ENCODE measurements around the gene ZNF568.

Gene ZNF568

DNA sequence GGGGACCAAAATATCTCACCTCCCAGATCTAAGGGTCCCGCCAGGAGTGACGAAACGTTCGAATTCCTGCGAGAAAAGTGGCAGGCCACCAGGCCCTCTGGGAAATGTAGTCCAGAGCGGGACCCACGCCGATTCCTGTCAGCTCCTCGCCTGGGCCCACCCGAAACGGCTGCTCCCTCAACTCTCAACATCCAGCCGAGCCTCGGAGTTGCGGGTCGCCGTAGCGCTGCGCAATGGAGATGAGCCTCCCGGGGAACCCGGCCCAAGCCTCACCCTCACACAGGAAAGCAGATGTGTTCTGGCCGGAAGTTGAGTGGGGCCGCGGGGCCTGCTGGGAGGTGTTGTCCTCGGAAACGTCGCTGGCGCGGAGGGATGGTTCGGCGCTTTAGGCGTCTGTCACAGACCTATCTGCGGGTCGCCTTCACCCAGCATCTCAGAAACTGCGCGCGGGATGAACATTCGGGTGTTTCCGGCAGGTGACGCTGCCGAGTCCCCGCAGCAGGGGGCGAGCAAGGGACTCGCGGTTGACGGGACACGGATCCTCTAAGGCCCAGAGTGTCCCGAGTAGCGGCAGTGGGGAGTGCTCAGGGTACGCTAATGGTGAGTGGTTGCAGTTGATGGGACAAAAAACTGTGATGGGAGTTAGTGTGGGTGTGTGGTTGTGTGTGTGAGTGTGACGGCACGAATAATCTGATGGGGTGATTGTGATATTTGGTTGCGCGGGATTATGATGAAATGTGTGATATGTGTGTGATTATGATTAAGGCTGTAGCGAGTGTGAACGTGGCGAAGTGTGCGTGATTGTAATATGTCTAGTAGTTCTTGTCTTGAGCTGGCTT is at the start of gene ZNF568, which contains the start of gene ZNF829:
Gene ZNF568, plus strand, starts transcription at position 341 of the 839 bp plus-strand sequence. CDS start 6,439 bp downstream, outside the sequence.
Gene ZNF829, minus strand, starts transcription at position 300 of the 839 bp plus-strand sequence. CDS start 1,124 bp downstream, outside the sequence.
- DNase-seq: peak; percentile 84 to 99 (median 93)
- intact Hi-C loops (cut with DNase I): loop anchor here (5.0 to 10.0 kb wide), 4 partner anchors 56 to 299 kb away; partner anchors contain the start of genes ZNF345, ZNF383, ZNF461 and ZNF585B

DNA sequence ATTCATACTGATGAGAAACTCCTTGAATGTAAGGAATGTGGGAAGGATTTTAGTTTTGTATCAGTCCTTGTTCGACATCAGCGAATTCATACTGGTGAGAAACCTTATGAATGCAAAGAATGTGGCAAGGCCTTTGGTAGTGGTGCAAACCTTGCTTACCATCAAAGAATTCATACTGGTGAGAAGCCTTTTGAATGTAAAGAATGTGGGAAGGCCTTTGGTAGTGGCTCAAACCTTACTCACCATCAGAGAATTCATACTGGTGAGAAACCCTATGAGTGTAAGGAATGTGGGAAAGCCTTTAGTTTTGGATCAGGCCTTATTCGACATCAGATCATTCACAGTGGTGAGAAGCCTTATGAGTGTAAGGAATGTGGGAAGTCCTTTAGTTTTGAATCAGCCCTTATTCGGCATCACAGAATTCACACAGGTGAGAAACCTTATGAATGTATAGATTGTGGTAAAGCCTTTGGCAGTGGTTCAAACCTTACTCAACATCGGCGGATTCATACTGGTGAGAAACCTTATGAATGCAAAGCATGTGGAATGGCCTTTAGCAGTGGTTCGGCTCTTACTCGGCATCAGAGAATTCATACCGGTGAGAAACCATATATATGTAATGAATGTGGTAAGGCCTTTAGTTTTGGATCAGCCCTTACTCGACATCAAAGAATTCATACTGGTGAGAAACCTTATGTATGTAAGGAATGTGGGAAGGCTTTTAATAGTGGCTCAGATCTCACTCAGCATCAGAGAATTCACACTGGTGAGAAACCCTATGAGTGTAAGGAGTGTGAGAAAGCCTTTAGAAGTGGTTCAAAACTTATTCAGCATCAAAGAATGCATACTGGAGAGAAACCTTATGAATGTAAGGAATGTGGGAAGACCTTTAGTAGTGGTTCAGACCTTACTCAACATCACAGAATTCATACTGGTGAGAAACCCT is 38.9 kb upstream of the ZNF568 start:
- DNase-seq: no peak
- intact Hi-C loops (cut with DNase I): no loop called here

DNA sequence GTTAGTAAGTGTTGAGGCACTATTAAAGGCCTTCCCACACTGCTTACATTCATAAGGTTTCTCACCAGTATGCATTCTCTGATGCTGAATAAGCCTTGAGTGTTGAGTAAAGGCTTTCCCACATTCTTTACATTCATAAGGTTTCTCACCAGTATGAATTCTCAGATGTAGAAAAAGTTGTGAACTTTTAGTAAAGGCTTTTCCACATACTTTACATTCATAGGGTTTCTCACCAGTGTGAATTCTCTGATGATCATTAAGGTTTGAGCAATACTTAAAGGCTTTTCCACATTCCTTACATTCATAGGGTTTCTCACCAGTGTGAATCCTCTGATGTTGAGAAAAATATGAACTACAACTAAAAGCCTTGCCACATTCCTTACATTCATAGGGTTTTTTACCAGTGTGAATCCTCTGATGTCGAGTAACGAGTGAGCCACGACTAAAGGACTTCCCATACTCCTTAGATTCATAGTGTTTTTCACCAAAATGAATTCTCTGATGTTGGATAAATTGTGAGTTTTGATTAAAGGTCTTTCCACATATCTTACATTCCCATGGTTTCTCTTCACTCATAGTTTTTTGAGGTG is 24.3 kb upstream of the ZNF568 start:
- DNase-seq: no peak
- intact Hi-C loops (cut with DNase I): no loop called here

DNA sequence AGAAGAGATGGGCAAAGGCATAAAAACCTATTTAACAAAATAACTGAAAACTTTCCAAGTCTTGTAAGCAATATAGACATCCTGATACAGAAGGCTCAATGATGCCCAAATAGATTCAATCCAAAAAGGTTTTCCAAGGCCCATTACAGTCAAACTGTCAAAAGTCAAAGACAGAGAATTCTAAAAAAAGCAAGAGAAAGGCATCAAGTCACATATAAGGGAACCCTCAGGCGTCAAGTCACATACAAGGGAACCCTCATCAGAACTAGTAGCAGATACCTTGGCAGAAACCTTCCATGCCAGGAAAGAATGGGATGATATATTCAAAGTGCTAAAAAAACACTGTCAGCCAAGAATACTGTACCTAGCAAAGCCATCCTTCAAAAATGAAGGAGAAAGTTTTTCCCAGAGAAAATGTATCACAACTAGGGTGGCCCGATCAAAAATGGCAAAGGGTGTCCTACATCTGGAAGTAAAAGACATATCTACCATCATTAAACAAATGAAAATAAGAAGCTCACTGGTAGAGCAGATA is 21.2 kb upstream of the ZNF568 start:
- DNase-seq: no peak
- intact Hi-C loops (cut with DNase I): no loop called here

DNA sequence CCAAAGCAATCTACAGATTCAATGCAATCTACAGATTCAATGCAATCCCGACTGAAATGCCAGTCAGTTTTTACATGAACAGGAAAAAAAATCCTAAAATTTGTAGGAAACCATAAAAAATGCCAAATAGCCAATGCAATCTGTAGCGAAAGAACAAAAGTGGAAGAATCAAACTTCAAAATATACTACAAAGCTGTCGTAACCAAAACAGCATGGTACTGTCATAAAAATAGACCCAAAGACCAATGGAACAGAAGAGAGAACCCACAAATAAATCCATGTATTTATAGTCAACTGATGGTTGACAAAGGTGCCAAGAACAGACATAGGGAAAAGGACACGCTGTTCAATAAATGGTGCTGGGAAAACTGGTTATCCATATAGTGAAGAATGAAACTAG is 17.7 kb upstream of the ZNF568 start:
- intact Hi-C loops (cut with DNase I): no loop called here
- no peak for DNase-seq

DNA sequence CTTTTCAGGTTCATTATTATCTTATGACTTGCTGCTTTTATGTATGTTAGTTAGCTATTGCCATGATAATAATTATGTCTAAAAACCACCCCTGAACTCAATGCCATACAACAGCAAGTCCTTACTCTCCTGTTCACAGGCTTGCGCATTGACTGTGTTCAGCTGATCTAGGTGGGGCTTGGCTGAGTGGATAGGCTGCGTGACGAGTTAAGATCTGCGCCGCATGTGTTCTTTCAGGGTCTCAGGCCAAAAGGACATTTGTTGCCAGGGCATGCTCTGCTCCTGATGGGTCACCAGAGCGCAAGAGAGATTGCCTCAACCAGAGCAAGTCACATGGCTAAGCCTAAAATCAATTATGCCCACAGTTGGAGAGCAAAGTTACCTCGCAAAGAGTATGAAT is 859 bp downstream of the ZNF568 start:
- intact Hi-C loops (cut with DNase I): loop anchor here (5.0 to 10.0 kb wide), 4 partner anchors 55 to 298 kb away; partner anchors contain the start of genes ZNF345, ZNF383, ZNF461 and ZNF585B
- peak in 4 of 10 donors; percentile 15 to 70 (median 24) for DNase-seq

DNA sequence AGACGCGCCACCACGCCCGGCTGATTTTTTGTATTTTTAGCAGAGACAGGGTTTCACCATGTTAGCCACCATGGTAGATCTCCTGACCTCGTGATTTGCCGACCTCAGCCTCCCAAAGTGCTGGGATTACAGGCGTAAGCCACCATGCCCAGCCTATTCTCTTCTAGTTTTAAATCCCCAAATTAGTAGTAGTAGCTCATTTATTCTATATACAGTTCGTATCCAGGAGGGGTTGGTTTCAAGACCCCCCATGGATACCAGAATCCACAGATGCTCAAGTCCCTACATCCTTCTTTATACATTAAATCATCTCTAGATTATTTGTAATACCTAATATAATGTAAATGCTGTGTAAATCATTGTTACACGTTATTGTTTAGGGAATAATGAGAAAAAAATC is 2.0 kb downstream of the ZNF568 start:
- no peak for DNase-seq
- intact Hi-C loops (cut with DNase I): loop anchor here (5.0 to 10.0 kb wide), 4 partner anchors 54 to 297 kb away; partner anchors contain the start of genes ZNF345, ZNF383, ZNF461 and ZNF585B

DNA sequence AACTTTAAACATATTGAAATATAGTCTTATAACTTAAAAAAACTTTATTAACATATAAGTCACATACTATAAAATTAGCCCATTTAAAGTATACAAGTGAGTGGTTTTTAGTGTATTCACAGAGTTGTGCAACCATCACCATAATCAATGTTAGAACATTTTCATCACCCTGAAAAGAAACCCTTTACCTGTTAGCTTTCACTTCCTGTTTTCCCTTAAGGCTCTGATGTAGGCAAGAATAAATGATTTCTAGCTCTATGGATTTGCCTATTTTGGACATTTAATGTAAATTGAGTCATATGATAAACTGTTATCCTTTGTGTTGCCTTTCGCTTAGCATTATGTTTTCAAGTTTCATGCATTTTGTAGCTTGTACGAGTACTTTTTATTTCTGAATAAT is 15.6 kb downstream of the ZNF568 start:
- DNase-seq: no peak
- intact Hi-C loops (cut with DNase I): no loop called here

DNA sequence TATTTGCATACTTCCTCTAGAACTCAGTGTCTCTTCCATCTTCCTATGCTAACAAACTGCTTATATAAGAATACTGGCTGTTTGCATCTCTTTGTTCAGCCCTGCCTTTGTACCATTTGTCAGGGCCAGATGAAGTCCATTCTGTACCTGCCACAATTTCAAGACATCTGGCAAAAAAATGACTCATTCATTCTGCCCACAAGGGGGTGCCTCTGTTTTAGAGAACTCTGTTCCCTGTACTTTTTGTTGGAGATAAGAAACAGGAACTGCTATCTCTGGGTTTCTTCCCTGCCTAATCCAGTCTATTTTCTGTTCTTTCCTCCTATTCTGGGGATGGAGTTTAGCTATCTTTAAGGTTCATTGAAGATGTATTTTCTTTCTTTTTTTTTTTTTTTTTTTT is 23.0 kb downstream of the ZNF568 start:
- intact Hi-C loops (cut with DNase I): no loop called here
- no peak for DNase-seq

DNA sequence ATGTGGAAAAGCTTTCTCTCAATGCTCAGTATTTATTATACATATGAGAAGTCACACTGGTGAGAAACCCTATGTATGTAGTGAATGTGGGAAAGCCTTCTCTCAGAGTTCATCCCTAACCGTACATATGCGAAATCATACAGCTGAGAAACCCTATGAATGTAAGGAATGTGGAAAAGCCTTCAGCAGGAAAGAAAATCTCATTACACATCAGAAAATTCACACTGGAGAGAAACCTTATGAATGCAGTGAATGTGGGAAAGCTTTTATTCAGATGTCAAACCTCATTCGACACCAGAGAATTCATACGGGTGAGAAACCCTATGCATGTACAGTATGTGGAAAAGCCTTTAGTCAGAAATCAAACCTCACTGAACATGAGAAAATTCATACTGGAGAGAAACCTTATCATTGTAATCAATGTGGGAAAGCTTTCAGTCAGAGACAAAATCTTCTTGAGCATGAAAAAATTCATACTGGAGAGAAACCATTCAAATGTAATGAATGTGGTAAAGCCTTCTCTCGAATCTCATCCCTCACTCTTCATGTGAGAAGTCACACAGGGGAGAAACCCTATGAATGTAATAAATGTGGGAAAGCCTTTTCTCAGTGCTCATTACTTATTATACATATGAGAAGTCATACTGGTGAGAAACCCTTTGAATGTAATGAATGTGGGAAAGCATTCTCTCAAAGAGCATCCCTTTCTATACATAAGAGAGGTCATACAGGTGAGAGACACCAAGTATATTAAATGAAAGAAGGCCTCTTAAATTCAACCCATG is 34.4 kb downstream of the ZNF568 start:
- DNase-seq: no peak
- intact Hi-C loops (cut with DNase I): no loop called here

DNA sequence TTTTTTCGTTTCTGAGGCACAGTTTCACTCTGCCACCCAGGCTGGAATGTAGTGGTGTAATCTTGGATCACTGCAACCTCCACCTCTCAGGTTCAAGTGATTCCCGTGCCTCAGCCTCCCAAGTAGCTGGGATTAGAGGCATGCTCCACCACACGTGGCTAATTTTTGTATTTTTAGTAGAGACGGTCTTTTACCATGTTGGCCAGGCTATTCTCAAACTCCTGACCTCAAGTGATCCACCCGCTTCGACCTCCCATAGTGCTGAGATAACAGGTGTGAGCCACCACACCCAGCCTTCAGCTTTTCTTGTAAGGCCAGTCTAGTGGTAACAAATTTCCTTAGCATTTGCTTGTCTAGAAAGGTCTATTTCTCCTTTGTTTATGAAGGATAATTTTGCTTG is 46.2 kb downstream of the ZNF568 start:
- intact Hi-C loops (cut with DNase I): no loop called here
- DNase-seq: no peak

DNA sequence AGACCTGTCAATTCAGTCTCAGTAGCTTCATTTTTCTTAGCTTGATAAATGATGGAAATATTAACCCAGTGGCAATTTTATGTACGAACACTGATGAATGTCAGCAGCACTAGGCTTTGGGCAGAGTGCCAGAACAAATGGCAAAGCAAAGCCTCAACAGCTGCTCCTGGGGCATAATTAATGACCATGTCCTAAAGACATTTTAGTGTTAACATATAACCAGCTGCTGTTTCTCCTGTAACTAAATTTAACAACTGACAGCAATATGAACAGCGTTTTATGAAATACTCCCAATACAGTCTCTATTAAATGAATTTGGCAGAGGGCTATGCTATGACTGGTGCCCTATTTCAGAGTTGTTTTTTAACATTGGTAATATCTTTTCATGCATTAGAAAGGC is 47.1 kb downstream of the ZNF568 start:
- no peak for DNase-seq

DNA sequence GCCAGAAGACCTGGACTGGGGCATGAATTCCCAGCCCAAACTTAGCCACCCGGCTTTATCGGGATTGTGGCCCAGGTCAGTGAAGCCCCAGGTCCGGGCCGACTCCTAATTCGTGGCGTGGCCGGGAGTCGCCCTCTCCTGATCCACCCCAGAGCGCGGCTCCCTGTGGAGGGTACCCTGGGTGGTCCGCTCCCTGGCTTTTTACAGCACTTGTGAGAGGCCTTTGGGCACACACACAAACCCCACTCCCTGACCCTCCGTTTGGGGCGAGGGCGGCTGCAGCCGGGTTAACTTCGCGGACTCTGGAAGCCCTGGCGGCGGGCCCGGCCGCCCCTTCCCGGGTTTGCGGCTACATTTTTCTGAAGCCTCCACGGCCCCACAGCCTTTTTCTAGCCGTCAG is 56.4 kb downstream of the ZNF568 start:
- DNase-seq: peak in 4 of 10 donors; percentile 7 to 83 (median 44)
- intact Hi-C loops (cut with DNase I): loop anchor here (5.0 kb wide), 4 partner anchors 55 to 245 kb away; partner anchors contain the start of genes ZNF383, ZNF420, ZNF568 and ZNF585A

More for the DNA sequence above, 47.1 kb downstream of the ZNF568 start:
- intact Hi-C loops (cut with DNase I): no loop called here

DNA sequence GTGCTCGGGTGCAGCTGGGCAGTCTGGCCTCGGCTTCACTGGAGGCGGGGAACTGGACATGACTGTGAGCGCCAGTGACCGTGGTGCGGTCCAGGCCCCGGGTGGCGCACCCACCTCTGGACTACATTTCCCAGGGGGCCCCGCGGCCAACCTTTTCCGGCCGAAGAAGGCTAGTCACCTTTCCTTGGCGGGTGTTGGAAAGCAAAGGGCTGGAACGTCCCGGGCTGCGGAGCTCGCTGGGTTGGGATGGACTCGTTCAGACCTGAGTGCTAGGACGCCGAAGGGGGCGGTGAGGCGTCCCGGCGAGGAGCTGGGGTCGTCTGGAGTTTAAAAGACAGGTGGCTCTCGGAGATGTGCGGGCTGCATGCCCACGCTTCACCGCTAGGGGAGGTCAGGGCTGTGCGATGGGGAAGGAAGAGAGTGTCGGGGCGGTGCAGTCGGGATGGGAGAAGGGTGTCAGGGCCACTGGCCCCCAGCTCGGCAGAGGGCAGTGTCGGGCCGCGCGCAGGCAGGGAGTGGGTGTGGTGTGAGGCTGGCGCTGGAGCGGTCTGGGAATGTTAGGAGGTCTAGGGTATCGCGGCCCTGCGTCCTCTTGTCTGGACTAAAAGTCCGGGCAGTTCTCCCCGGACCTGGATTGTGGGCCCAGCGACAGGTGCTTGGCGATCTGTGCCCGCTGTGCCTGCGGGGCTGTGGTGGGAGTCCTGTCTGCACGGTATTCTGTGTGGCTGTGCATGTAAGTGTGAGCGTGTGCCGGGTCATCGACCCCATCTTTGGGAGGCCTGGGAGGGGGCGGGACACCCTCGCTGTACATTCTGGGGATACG is 57.1 kb downstream of the ZNF568 start:
- intact Hi-C loops (cut with DNase I): loop anchor here (5.0 kb wide), 4 partner anchors 56 to 244 kb away; partner anchors contain the start of genes ZNF383, ZNF420, ZNF568 and ZNF585A

DNA sequence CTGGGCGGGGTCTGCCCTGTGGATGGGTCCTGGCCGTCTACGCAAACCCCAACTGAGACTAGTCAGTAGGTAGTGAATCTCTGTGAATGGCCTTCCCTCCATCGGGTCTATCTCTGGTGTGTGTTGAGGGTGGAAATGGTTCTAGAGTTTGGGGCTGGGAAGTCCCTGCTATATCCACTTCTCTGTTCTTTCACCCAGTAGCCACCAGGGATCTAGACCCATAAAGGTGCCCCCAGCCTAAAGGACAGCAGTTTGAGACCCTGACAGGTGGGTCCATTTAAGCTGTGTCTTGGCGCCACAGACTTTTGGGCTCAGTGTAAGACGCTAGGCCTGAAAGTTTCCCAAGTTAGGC is 57.7 kb downstream of the ZNF568 start:
- no peak for DNase-seq
- intact Hi-C loops (cut with DNase I): loop anchor here (5.0 kb wide), 4 partner anchors 57 to 243 kb away; partner anchors contain the start of genes ZNF383, ZNF420, ZNF568 and ZNF585A

More for the DNA sequence above, 57.1 kb downstream of the ZNF568 start:
- peak; percentile 77 to 97 (median 86) for DNase-seq

DNA sequence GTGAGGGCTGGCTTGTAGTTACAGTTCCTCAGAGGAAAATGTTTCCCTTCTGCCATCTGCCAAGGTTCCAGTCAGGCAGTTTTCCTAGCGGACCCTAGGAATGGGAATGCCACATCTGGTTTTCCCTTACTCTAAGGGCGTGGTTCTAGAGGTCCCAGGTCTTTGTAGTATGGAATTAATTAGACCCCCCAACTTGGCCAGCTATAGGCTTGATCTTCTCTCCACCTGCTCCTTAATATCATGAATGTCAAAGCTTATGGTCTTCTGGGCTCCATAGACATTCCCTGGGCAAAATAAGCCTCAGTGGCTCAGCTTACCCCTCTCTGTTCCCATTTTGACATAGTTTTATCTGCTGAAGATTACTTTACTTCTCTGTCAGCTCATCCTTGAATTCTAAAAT is 70.0 kb downstream of the ZNF568 start:
- intact Hi-C loops (cut with DNase I): no loop called here
- DNase-seq: no peak

DNA sequence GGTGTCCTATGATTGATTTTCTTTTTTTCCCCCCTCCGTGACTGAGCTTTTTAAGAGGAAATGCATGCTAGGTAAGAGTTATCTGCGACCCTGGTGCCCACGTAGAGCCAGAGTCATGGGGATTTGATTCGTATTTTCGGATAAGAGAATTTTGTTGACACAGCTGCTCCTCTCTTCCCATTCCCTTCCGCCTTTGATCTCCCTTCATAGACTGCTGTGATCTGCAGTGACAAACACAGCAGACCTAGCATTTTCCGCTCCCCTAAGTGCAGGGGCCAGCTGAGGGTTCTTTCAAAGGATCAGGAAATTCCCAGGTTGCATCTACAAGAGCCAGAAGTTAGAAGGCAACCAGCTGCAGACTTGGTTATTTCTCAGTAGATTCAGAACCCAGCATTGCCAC is 70.5 kb downstream of the ZNF568 start:
- intact Hi-C loops (cut with DNase I): no loop called here
- DNase-seq: no peak

DNA sequence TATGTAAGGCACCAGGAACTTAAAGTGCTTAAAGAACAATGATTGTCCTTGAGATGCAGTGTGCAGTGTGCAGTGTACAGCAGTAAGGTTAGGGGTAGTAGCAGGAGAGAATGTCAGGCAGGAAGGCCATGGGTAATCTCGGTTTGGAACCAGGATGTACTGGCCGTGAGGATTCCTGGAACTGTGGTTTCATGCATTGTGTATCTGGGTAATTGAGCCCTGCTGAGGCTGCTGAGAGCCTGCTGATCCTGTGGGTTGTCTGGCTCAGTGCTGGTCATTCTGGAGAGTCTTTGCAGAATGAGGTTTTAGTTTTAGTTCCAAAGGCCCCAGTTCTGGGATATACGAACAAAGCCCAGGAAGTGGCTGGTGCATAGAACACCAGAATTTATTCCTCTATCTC is 71.0 kb downstream of the ZNF568 start:
- intact Hi-C loops (cut with DNase I): no loop called here
- no peak for DNase-seq
